B cell (primary cell): Measurements from ENCODE around the gene KIAA0232.
A peak's percentile ranks its signal among the peaks of the same experiment; 100 is the strongest.

Experiments
- EZH2 ChIP-seq: IDR thresholded peaks from 2 replicates; pipeline ENCODE4 v1.6.1; 2012; ENCODE audit warnings: borderline replicate concordance, low read depth, mild to moderate bottlenecking, moderate library complexity, low read length; ENCODE audit not compliant: insufficient read depth, poor library complexity, severe bottlenecking
- TF ChIP-seq, protein P1 (sequence below): fragments of 200-600 bp; IDR thresholded peaks from one replicate; pipeline ENCODE4 v1.8.0; 2022; ENCODE audit warnings: antibody characterized with exemption, mild to moderate bottlenecking

DNA sequence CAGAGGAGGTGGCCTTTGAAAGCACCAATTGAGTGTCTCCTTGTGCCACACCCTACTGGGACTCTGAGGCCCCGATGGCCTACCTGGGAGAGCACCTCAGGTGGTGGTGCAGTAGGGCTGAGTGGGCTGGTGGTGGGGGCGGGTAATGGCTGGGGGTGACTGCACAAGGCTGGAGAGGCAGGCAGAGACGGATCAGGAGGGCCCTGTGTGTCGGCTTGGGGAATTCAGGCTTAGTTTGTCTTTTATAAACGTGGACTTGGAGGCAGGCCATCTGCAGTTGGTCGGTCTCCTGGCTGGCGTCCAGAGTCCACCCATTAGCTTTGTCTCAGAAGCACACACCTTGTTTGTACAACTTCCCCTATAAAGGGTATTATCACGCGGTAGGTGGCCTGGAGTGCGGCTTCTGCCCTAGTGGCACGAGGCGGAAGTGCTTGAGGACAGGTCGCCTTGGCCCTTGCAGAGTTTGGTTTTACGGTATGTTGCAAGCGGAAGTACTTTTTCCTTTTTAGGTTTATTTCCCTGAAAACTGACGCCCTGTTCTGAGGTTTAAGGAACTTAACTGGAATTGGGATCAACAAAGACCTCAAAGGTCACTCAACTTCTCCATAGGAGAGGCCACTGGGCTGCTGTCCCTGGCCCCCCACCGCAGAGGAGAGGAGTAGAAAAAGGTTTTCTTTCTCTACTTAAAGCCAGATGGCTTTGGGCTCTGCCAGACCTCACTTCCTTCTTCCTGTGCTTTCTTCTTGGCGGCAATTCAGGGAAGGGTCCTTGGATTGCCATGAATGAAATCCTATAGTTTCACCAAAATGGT lies 135.1 kb downstream of the KIAA0232 start:
- TF ChIP-seq, protein P1, sequence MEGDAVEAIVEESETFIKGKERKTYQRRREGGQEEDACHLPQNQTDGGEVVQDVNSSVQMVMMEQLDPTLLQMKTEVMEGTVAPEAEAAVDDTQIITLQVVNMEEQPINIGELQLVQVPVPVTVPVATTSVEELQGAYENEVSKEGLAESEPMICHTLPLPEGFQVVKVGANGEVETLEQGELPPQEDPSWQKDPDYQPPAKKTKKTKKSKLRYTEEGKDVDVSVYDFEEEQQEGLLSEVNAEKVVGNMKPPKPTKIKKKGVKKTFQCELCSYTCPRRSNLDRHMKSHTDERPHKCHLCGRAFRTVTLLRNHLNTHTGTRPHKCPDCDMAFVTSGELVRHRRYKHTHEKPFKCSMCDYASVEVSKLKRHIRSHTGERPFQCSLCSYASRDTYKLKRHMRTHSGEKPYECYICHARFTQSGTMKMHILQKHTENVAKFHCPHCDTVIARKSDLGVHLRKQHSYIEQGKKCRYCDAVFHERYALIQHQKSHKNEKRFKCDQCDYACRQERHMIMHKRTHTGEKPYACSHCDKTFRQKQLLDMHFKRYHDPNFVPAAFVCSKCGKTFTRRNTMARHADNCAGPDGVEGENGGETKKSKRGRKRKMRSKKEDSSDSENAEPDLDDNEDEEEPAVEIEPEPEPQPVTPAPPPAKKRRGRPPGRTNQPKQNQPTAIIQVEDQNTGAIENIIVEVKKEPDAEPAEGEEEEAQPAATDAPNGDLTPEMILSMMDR, result peak; percentile 77
- no peak for TF ChIP-seq EZH2
